H1 (cell line): ENCODE data around the gene DPH5. TPM values are rescaled to one million over a fixed set of nuclear protein-coding genes. Genes with fewer than 3 reads are reported as not detected.

Source experiments
- ASH2L ChIP-seq: fragments of 200-600, 300-600 bp; sonication (generic); IDR thresholded peaks from one replicate; pipeline ENCODE4 v1.7.1; 2017; ENCODE audit warnings: low read length
- ATF2 ChIP-seq: IDR thresholded peaks from 2 replicates; pipeline ENCODE4 v1.6.1; 2012; ENCODE audit warnings: low read length, inconsistent platforms
- ATF3 ChIP-seq: IDR thresholded peaks from 2 replicates; pipeline ENCODE4 v1.6.1; 2011; ENCODE audit warnings: low read depth, mild to moderate bottlenecking, low read length; ENCODE audit not compliant: insufficient read depth
- BACH1 ChIP-seq: IDR thresholded peaks from 2 replicates; pipeline ENCODE4 v1.6.1; 2012; ENCODE audit warnings: low read length, improper control_type of control experiment
- BRCA1 ChIP-seq: IDR thresholded peaks from 2 replicates; pipeline ENCODE4 v1.6.1; 2012; ENCODE audit warnings: low read depth, low read length, improper control_type of control experiment
- HDAC6 ChIP-seq: IDR thresholded peaks from one replicate; pipeline ENCODE4 v1.7.1; 2012; ENCODE audit warnings: low read depth, mild to moderate bottlenecking, inconsistent platforms, low read length, moderate library complexity
- PHF8 ChIP-seq: fragments of 200-600 bp; sonication (generic); conservative IDR thresholded peaks from 2 replicates; pipeline ENCODE4 v1.7.1; 2012; ENCODE audit warnings: low read depth, mild to moderate bottlenecking, inconsistent platforms, low read length, moderate library complexity
- POLR2A ChIP-seq, 2 experiments: IDR thresholded peaks; 1 replicate in 1 of 2; 2 replicates in 1 of 2; pipeline ENCODE4 v1.6.1; 2011; ENCODE audit warnings: low read depth in 2 of 2, low read length in 2 of 2, mild to moderate bottlenecking in 2 of 2; ENCODE audit errors: control extremely low read depth in 1 of 2
- POLR2AphosphoS5 ChIP-seq: IDR thresholded peaks from 2 replicates; pipeline ENCODE4 v1.6.1; 2011; ENCODE audit warnings: low read depth, low read length
- POU5F1 ChIP-seq: IDR thresholded peaks from 2 replicates; pipeline ENCODE4 v1.6.1; 2011; ENCODE audit warnings: low read depth, mild to moderate bottlenecking, low read length, moderate library complexity
- RFX5 ChIP-seq: IDR thresholded peaks from 2 replicates; pipeline ENCODE4 v1.6.1; 2011; ENCODE audit warnings: low read depth, low read length, improper control_type of control experiment, borderline replicate concordance
- RNF2 ChIP-seq: fragments of 200-900, 300-1000 bp; sonication (generic); IDR thresholded peaks from 2 replicates; pipeline ENCODE4 v1.7.1; 2016; ENCODE audit warnings: borderline replicate concordance, low read depth, mild to moderate bottlenecking, antibody characterized with exemption, low read length; ENCODE audit not compliant: poor library complexity, severe bottlenecking; ENCODE audit errors: missing control alignments
- RXRA ChIP-seq: IDR thresholded peaks from 2 replicates; pipeline ENCODE4 v1.6.1; 2011; ENCODE audit warnings: low read depth, mild to moderate bottlenecking, low read length, moderate library complexity; ENCODE audit not compliant: insufficient read depth
- SIX5 ChIP-seq: IDR thresholded peaks from 2 replicates; pipeline ENCODE4 v1.6.1; 2011; ENCODE audit warnings: mild to moderate bottlenecking, low read depth, low read length
- SP2 ChIP-seq: IDR thresholded peaks from 2 replicates; pipeline ENCODE4 v1.6.1; 2012; ENCODE audit warnings: mild to moderate bottlenecking, low read length, inconsistent platforms
- TAF1 ChIP-seq: IDR thresholded peaks from 2 replicates; pipeline ENCODE4 v1.6.1; 2011; ENCODE audit warnings: mild to moderate bottlenecking, low read depth, low read length
- TBP ChIP-seq: IDR thresholded peaks from 2 replicates; pipeline ENCODE4 v1.6.1; 2011; ENCODE audit warnings: low read depth, low read length, improper control_type of control experiment
- TCF12 ChIP-seq: IDR thresholded peaks from 2 replicates; pipeline ENCODE4 v1.6.1; 2011; ENCODE audit warnings: low read depth, mild to moderate bottlenecking, low read length
- TEAD4 ChIP-seq: IDR thresholded peaks from 2 replicates; pipeline ENCODE4 v1.6.1; 2012; ENCODE audit warnings: low read depth, low read length, inconsistent platforms, mixed read lengths
- USF2 ChIP-seq: IDR thresholded peaks from 2 replicates; pipeline ENCODE4 v1.6.1; 2011; ENCODE audit warnings: low read length, improper control_type of control experiment
- polyA plus RNA-seq, 7 experiments: library from polyadenylated mRNA; depleted of rRNA in 3 of 7; stranded (reverse) in 5 of 7; unstranded in 2 of 7; fragments of >200 nt in 5 of 7; fragments of 200-250 nt in 2 of 7; gene quantifications; 1 replicate in 5 of 7; 2 replicates in 1 of 7; 4 replicates in 1 of 7; pipeline versions ENCODE4 v1.2.1 to v1.2.3, GENCODE V29; 2011 to 2013; ENCODE audit warnings: missing spikeins in 2 of 7, mixed read lengths in 2 of 7
- total RNA-seq: library from RNA; stranded (reverse); fragmentation: NEBNext Ultra II Directional; extraction: Animal tissue kit (Norgen Biotek cat#: 25700); gene quantifications from 2 replicates; pipeline ENCODE4 v1.2.1, GENCODE V29; 2021
- TF ChIP-seq, protein P1 (sequence below): IDR thresholded peaks from 2 replicates; pipeline ENCODE4 v1.6.1; 2012; ENCODE audit warnings: inconsistent platforms

Gene DPH5
- total and polyA plus RNA-seq, 2 of the 8 experiments (the other 6 are each of a cell fraction or from before 2014, with no cell fraction given): 67.7 to 106 TPM

DNA sequence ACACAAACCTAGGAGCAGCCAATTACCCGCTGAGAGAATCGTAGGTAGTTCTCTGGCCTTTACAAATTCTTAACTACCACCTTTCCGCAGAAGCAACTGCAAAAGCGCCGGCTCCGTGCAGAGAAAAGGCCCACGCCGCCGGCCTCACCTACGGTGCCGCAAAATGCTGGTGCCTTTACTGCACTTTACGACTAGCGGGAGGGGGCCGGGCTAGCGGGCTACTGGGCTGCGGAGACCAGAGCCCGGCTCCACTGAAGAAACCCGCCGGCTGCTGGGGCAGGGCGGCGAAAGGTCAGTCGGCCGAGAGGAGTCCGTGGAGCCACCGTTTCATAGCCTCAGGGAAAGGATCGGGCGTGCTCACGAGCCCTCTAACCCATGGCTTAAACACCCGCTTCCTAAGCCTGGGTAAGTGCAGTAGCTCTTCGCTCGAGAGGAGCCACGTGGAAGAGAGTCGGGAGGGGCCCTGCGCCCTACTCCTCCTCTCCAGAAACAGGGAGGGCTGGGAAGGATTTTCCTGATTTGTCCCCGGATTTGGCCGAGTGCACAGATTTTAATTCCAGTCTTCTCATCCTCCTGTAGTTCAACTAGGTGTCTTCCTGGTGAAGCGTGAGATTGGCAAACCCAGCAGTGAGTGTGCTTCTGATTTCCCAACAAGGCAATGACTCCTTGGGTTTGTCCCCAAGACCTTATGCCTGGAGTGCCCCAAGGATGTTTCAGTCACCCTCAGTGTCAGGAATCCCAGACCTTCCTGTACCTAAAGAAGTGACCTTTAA is at the start of gene DPH5 (continued):
- no peak for TF ChIP-seq SP2
- peak; percentile 95 for TF ChIP-seq TBP
- no peak for TF ChIP-seq SIX5
- no peak for TF ChIP-seq ATF2
- TF ChIP-seq BACH1: no peak
- TF ChIP-seq PHF8: peak; percentile 99
- 0 out of 2 replicates have a peak, but pooled peaks have one; percentile 11 for TF ChIP-seq TCF12
- no peak for TF ChIP-seq TEAD4
- TF ChIP-seq RXRA: no peak
- TF ChIP-seq ASH2L: peak; percentile 91
- TF ChIP-seq HDAC6: no peak
- no peak for TF ChIP-seq RNF2
- no peak for TF ChIP-seq RFX5
- TF ChIP-seq USF2: no peak
- TF ChIP-seq BRCA1: no peak
- peak; percentile 93 for TF ChIP-seq ATF3
- TF ChIP-seq, protein P1, sequence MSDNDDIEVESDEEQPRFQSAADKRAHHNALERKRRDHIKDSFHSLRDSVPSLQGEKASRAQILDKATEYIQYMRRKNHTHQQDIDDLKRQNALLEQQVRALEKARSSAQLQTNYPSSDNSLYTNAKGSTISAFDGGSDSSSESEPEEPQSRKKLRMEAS: peak; percentile 88
- no peak for TF ChIP-seq POU5F1
- peak; percentile 91 for TF ChIP-seq POLR2AphosphoS5
- peak; percentile 94 for TF ChIP-seq POLR2A (IDR thresholded peaks at IDR 0.05; ENCODE audit: control extremely low read depth in 1 of 2, low read depth in 2 of 2, low read length in 2 of 2)
- peak; percentile 97 for TF ChIP-seq TAF1
